GM04503 (cell line): ENCODE measurements around the gene NINJ2.
"Not testable (repeated sequence)": the region's sequence is repeated elsewhere in the genome, so short reads cannot be mapped to it uniquely, and the experiment has no call there.

ENCODE experiments used
- DNase-seq: peaks from one replicate; pipeline ENCODE4 v3.0.0-alpha.2; 2012; ENCODE audit warnings: low read depth

Gene NINJ2

GRCh38 chr12:663293-663871 is at the start of gene NINJ2:
Gene NINJ2, minus strand, starts transcription at chr12:663445. Its CDS starts 85 bp downstream, at chr12:663360.
- DNase-seq, result no peak

GRCh38 chr12:712172-712863 is 49.1 kb upstream of the NINJ2 start:
- DNase-seq, result no peak

- DNase-seq, result no peak
Observed at GRCh38 chr12:709455-710020, 46.3 kb upstream of the NINJ2 start.

- DNase-seq, result not testable (repeated sequence)
Observed at GRCh38 chr12:708084-708483, 44.8 kb upstream of the NINJ2 start.

GRCh38 chr12:704516-705242 is 41.4 kb upstream of the NINJ2 start:
- no peak for DNase-seq

GRCh38 chr12:701896-702539 is 38.8 kb upstream of the NINJ2 start:
- no peak for DNase-seq

GRCh38 chr12:700016-700415 is 36.8 kb upstream of the NINJ2 start:
- no peak for DNase-seq

GRCh38 chr12:698222-698621 is 35.0 kb upstream of the NINJ2 start:
- not testable (repeated sequence) for DNase-seq

GRCh38 chr12:697481-697880 is 34.2 kb upstream of the NINJ2 start:
- no peak for DNase-seq

GRCh38 chr12:694734-695503 is 31.7 kb upstream of the NINJ2 start:
- DNase-seq, result no peak

- no peak for DNase-seq
Observed at GRCh38 chr12:693934-694533, 30.8 kb upstream of the NINJ2 start.

GRCh38 chr12:692274-692673 is 29.0 kb upstream of the NINJ2 start:
- no peak for DNase-seq

GRCh38 chr12:690466-690865 is 27.2 kb upstream of the NINJ2 start:
- no peak for DNase-seq

GRCh38 chr12:685388-685787 is 22.1 kb upstream of the NINJ2 start:
- DNase-seq, result no peak

- no peak for DNase-seq
Observed at GRCh38 chr12:684416-684815, 21.2 kb upstream of the NINJ2 start.

- no peak for DNase-seq
Observed at GRCh38 chr12:681568-682256, 18.5 kb upstream of the NINJ2 start.

- no peak for DNase-seq
Observed at GRCh38 chr12:678747-679712, 15.8 kb upstream of the NINJ2 start.

- DNase-seq, result no peak
Observed at GRCh38 chr12:675562-675961, 12.3 kb upstream of the NINJ2 start.

- no peak for DNase-seq
Observed at GRCh38 chr12:674272-674781, 11.1 kb upstream of the NINJ2 start.
